Measurements from ENCODE around the gene NATD1. TPM values are rescaled to one million over a fixed set of nuclear protein-coding genes. Genes with fewer than 3 reads are reported as not detected.

The NATD1 gene, protein sequence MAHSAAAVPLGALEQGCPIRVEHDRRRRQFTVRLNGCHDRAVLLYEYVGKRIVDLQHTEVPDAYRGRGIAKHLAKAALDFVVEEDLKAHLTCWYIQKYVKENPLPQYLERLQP
- total RNA-seq (2014; rRNA removed), result 2.3 and 4.3 TPM in 2 replicates
- 7.6 TPM for polyA plus RNA-seq (2012)

DNA sequence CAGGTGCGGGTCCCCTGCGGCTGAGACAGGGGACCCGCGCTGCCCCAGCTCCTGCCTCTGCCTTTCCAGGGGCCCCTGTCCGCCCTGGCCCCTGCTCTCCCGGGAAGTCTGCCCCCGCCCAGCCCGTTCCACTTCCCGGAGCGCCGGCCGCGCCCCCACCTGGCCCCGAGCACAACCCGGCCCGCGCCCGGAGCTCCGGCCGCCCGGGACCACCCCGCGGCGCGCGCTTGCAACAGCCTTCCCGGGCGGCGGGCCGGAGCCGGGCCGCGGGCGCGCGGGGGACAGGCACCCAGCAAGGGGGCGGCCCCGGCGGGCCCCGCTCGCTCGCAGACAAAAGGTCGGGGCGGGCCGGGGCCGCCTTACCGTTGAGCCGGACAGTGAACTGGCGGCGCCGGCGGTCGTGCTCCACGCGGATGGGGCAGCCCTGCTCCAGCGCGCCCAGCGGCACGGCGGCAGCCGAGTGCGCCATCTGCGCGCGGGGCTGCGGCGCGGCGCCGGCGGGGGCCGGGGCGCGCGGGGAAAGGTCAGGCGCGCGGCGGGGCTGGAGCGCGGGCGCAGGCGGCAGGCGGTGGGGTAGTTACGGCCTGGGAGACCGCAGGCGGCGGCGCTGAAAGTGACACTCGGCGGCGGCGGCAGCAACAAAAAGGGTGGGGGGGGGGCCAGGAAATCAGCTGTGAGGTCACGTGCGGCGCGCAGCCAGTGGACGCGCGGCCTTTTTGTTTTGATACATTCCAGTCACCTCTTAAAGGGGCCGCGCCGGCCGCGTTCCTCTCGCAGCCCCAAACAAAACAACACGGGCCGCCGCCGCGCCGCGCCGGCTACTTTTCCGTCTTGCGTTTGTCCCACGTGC lies at the start of gene NATD1:
NATD1 (minus strand) TSS at position 615 of the 850 bp plus-strand sequence; CDS start at position 469, 146 bp downstream.
- peak; percentile 77 for DNase-seq (ENCODE audit: low read depth)

DNA sequence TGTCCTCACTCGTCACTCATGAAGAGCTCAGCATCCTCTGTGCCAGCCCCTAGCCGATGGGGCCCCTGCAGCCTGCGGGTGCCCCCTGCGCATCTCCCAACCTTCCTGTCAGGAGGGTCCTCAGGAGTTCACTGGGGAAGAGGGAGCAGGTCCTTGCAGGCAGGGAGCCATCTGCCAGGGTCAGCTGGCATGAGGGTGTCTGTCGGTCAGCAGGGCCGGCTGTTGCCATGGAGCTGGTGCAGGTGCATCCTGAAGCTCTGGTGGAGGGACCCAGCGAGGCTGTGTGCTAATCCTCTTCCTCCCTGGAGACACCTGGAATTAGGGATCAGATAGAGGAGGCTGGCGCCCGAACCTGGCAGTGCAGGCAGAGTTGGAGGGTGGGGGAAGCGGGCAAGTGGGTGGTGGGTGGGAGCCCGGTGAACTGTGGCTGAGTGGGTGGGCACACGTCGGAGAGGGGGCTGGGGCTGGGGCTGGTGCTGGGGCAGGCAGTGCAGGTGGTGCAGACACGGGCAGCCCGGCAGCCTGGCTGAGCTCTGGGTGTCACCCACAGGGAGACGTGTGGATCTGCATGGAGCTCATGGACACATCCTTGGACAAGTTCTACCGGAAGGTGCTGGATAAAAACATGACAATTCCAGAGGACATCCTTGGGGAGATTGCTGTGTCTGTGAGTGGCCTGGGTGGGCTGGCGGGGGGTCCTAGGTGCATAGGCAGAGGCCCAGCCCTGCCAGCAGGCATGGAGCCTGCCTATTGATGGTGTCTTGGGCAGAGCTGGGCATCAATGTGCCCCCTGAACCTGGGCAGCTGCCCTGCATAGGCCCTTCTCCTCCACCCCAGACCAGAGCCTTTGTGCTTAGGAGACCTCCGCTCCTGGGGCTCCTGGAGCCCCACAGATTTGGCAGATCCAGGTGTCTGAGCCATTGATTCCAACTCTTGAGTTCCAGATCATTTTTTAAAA lies 48.7 kb upstream of the NATD1 start:
- DNase-seq (ENCODE audit: low read depth), result no peak

DNA sequence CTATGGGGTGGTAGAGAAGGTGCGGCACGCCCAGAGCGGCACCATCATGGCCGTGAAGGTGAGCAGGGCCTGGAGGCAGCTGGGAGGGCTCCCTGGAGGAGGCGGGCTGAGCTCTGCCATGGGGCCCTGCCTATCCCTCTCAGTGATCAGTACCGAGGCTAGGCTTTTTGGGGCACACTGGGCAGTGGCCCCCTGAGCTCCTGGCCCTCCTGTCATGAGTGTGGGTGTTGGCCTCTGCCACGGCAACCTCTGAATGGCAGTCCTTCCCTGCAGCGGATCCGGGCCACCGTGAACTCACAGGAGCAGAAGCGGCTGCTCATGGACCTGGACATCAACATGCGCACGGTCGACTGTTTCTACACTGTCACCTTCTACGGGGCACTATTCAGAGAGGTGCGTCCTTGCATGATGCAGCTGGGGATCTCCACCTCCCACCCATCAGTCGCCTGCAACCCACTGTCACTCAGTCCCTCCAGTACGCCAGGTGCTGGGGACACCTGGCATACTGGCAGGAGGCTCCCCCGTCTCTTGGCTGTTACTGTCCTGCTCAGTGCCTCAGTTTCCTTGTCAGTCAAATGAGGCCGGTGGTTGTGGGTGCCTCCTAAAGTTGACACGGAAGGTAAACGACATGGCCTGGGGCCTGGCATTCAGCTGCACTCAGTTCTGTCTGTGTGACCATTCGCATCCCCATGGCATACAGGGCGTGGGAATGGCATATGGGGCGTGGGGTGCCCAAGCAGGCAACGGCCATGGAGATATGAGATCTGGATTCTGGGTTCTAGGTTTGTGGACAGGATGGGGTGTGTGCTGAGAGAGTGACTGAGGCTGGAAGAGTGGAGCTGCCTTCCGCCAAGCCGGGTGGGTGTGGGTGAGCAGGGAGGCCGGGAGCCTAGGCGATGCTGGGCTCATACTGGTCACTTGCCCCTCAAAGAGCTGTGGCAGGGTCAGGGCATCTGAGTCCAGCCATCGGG lies 47.7 kb upstream of the NATD1 start:
- no peak for DNase-seq (ENCODE audit: low read depth)

DNA sequence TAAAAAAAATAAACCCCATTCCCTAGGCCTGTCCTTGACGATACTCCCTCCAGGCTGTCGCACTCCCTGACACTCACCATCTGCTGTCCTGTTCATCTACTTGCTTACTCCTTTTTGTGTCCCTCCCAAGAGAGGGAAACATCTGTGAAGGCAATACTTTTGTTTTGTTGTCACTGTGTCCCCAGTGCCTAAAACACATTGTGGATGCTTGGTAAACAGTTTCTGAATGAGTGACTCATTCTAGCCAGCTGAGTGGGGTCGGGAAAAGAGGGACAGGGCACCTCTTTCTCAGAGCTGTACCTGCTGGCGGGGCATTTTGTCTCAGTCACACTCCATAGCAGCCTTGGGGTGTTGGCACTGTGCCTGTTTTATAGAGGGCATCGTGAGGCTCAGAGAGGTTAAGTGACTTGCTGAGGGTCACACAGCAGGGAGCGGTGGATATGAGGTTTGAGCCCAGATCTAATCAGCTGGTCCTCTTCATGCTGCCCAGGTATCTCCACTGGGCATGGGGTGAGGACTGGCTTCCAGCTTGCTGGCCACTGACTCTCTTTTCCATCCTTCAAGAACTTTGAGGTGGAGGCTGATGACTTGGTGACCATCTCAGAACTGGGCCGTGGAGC lies 46.9 kb upstream of the NATD1 start:
- no peak for DNase-seq (ENCODE audit: low read depth)

DNA sequence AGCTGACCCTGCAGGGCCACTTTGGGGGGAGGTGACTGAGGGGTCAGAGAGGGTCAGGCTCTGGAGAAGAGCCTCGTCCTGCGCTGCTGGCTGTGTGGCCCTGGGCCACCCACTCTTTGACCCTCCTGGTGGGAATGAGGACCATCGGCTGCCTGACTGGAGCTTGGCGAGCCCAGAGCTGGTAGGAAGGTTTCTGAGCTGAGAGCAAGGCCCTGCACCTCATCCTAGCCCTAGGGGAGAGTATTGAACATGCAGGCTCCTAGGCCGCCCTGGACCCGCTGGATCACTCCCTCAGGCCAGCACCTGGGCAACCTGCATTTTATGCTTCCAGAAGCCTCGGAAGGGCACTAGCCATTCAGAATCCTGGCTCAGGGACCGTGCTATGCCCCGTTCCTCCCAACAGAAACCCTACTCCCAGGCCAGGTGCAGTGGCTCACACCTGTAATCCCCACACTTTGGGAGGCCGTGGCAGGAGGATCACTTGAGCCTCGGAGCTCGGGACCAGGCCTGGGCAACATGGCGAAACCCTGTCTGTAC lies 45.8 kb upstream of the NATD1 start:
- DNase-seq (ENCODE audit: low read depth), result no peak

DNA sequence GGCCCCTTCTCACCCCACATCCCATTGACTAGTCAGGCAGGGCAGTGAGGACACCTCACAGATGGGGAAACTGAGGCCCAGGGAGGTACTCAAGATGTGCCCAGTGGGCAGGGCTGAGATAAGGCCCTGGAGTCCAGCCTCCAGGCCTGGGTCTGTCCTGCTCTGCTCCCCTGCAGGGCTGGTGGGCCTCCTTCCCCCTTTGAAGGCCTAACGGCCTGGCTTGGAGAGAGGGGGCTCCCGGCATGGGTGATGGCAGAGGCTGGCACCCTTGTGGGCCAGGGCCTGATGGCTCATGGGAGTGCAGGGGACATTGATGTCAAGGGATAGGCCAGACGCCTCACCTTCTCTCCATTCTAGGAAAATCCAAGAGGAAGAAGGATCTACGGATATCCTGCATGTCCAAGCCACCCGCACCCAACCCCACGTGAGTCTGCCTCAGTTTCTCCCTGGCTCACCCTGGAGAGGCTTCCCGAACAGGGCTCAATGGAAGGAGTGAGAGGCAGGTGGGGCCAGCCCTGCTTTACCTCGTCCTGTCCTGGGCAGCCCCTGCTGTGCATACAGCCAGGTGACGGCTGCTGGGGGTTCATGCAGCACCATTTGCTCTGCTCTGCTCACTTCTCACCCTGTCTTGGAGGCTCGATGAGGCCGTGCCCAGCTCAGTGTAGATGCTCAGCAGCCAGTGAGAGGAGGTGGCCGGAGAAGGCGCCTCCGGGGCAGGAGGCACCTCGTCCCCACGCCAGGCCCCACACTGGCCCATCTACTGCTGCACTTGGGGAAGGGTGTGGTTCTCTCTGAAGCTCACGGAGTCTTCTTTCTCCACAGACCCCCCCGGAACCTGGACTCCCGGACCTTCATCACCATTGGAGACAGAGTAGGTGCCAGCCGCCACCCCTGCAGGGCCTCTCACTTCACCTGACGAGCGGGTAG lies 45.1 kb upstream of the NATD1 start:
- no peak for DNase-seq (ENCODE audit: low read depth)

DNA sequence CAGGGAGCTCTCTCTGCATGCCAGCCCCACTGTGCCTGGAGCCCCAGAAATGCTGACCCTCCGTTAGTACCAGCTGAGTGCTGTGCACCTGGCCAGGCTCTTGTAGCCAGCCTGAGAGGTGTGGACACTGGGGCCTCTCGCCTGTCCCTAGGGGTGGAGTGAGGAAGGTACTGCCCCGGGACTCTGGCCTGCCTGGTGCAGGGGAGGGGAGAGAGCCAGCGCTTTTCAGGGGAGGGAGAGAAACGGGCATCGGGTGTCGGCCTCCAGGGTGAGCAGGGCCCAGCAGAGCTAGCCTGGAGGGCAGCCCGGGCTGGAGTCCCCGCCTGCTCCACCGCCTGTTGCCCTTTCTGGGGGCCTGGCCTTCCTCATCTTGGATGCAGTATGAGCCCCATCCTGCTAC lies 44.4 kb upstream of the NATD1 start:
- no peak for DNase-seq (ENCODE audit: low read depth)

DNA sequence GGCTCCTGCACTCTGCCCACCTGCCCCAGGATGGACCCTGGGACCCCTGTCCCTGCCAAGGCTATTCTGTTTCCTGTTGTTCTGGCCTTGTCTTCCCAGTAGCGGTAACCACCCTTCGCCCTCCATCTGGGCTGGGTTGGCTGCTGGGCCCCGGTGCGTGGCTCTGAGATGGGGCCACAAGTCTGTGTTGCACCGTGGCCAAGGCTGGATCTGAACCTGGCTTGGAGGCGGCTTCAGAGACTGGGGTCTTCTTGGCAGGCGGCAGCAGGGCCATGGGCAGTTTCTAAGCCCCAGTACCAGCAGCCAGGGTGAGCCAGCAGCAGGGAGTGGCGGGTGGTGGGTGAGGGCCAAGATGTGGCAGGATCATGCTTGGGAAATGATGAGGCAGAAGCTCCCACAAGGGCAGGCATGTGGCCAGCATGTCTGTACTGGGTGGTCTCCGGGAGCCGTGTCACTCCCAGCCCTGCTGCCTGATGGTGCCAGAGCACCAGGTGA lies 43.9 kb upstream of the NATD1 start:
- no peak for DNase-seq (ENCODE audit: low read depth)

DNA sequence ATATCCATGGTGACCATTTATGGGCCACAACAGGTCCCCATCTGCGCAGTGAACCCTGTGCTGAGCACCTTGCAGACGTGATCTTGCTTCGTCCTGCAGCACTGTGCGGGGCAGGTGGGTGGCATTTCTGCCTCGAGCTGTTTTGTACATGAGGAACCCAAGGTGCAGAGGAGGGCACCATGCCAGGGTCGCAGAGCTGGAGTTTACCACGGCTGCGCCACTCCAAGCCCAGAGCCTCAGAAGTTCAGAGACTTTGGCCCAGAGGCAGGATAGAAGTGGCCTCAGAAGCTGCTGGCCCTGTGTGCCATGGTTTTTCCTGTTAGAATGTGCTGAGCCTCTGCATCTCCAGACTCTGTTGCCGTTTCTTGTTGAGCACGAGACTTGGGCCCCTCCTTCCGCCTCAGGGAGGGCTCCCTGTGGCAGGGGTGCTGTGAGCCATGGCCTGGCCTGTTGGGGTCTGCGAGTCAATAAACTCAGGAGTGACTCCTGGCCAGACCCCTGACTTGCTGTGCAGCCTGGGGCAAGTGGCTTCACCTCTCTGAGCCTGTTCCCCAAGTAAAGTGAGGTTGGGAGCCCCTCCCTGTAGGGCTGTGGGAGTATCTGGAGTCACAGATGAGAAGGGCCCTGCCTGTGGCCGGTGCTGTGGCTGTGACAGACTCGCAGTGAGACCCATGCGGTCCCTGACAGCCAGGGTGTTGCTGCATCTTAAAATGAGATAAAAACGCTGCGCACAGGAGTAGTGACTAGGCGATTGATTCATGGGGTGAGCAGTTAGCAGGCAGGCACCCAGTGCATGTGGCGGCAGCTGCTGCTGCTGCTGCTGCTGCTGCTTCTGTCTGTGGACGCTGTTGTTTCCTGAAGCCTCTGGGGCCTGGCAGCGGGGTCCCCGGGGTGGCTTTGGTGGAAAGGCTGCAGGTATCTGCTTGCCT lies 43.2 kb upstream of the NATD1 start:
- no peak for DNase-seq (ENCODE audit: low read depth)

DNA sequence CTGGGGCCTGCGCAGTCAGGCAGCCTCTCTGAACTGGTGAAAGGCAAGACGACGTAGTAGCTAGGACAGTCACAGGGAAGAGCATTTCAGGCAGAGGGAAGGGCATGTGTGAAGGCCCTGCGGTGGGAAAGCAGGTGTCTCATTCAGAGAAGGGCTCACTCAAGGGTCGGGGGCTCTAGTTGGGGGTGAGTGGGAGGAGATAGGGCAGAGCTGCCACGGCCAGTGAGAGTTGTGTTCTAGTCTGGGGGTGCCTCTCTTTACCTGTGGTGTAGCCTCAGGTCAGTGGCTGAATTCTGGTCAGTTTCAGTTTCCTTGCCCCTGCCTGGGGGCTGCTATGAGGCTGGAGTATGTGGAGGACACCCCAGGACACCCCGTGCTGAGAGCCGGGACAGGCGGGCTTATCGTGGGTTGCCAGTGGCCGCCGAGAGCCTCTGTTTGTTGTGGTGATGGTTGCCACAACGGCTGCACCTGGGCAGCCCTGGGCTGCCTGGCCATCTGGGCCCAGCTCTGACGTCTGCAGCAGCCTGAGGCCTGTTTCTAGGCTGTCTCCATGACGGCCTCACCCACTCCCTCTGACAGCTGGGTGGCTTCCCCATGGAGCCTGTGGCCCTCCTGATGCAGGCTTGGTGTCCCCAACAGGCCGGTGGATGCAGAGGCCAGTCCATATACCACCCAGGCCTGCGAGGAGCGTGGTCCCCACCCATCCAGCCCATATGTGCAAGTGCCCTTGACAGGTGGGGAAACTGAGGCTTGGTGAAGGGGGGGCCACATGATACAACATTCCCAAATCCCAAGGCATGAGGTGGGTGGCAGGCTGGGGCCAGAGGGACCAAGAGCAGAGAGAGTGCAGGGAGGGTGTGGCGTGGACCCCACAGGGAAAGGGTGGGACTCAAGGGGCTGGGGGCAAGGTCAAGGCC lies 42.1 kb upstream of the NATD1 start:
- DNase-seq (ENCODE audit: low read depth), result no peak

DNA sequence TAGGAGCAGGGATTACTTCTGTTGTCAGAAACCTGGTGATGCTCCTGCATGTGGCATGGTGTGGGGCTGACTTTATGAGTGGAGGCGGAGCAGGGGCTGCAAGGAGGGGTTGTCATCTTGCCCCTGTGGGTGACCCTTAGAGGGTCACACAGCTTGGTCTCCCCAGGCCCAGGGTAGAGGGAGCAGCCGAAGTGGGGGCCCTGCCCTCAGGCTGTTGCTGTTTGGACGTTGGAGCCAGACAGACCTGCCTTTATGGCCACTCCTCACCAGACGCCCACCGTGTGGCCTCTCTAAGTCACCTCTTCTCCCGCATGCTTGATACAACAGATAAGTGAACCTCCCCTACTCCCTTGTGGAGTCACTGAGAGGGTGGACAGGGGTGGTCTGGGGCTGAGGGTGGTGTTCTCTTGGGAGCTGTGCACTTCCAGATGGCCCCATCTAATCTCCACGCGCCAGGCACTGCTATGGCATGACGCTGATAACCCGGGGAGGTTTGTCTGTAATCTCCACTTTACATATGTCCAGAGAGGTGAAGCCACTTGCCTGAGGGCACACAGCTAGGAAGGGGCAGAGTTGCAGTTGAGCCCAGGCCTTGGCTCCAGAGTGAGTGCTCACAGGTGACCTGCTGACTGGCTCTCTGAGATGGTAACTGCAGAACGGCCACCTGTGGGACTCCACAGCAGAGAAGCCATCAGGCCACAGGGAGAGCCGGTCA lies 41.3 kb upstream of the NATD1 start:
- no peak for DNase-seq (ENCODE audit: low read depth)

DNA sequence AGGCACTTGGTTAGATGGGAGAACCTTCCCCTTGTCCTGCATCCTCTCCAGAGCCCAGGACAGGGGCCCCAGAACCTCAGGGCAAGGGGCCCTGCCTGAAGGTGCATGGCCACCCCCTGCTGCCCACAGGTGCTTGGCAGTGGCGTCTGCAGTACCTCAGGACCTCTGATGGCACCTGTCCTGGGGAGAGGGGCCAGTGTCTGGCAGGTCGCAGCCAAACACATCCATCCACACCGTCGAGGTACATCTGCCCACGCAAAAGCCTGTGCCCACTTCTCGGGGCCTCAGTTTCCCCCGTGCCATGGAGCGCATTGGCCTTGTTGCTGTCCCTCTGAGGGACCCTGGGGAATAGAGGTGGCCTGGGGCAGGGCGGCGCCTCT lies 40.6 kb upstream of the NATD1 start:
- no peak for DNase-seq (ENCODE audit: low read depth)

DNA sequence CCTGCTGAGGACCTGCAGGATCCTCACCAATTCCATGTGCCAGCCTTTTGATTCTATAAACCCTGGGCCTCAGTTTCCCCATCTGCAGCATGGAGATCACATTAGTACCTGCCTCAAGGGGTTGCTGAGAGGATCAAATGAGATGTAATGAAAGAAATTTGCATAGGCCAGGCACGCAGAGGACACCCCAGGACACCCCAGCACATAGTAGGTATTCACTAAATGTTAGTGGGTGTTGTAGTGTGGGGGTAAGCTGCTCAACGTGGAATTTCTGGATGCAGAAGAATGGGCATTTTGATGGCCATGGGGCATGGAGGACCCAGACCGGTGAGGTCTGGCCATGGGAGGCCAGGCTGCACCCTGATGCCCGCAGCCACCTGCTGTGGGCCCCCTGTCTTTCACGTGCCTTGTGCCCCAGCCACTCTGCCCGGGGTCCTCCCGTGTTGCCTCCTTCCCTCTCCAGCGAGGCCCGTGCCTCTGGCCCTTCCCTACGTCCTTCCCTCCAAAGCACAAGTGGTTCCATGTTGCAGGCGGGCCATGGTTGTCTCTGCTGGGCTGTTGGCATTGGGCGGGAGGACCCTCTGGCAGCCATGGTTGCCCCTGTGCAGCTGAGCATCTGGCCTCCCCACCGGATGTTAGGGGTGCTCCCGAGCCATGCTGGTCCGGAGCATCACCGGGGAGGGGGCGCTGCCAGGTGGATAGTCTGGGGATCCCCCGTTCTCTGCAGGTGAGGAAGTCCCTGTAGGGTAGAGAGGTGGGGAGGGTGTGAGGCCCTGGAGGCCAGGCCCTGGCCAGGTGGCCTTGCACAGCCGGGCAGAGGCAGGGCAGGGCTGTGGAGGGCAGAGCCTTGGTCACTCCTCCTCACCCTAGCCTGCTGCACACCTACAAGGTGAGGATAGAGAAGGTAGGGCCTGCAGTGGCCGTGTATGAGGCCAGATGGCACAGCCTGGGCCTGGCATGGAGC lies 39.9 kb upstream of the NATD1 start:
- DNase-seq (ENCODE audit: low read depth), result no peak

DNA sequence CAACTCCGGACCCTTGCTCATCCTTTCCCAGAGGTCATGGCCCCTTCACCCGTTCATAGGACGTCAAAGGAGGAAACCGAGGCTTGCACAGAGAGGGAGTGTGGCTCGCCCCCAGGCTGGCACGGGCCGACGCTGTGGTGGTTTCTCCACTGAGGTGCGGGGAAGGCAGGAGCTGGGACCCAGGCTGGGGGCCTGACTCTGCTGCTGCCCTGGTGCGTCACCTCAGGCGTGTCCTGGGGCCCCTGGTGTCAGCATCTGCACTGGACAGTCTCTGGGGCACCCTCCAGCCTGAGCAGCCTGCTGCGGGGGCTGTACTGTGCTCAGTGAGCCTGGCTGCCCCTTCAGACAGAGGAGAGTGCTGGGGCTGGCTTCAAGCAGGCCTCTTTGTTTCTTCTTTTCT lies 38.7 kb upstream of the NATD1 start:
- DNase-seq (ENCODE audit: low read depth), result no peak

DNA sequence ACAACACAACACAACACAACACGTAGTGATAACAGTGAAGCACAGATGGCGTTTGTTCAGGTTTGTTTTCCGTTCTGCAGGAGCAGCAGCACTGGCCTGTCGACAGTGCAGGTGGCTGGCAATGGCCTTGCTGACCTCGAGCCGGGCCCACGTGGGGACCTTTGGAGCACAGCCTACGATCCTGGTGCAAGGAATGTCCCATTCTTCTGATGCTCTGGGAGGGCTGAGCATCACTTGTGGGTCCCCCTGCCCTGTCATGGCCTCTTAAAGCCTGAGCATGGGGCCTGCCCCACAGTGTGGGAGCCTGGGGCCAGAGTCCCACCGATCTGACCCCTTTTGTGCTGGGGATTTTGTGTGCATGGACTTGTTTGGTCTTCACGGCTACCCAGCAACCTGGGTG lies 38.1 kb upstream of the NATD1 start:
- no peak for DNase-seq (ENCODE audit: low read depth)
